Measurements from ENCODE around the gene SPAG16.

DNA sequence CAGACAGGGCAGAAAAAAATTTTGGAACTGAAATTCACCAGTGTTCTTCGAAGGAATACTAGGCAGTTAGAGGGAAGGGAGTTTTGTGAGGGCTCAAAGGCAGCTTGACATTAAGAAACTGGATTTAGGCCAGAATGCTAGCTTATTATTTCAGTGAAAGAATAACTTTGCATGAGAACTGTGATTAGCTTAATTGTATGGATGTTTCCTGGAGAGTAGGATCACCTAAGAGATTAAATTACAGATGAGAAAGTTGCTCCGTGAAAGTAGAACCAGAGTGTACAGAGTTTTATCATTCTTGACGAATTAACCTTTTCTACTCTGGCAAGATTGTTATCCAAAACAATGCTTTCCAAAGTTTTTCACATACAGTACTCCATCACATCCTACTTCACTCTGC lies 6.2 kb downstream of the SPAG16 start:
- no peak for TF ChIP-seq POLR2AphosphoS5 (IDR thresholded peaks at IDR 0.05; ENCODE audit: low read depth, low read length)
- TF ChIP-seq REST (IDR thresholded peaks at IDR 0.05; ENCODE audit: insufficient read depth in 1 of 2, low read depth in 2 of 2, low read length in 2 of 2) = no peak
- no peak for TF ChIP-seq FOXP2 (optimal IDR thresholded peaks at IDR 0.05; ENCODE audit: borderline replicate concordance, extremely low read depth, extremely low read length, insufficient read depth)
